Measurements from ENCODE around the gene HIBADH.

DNA sequence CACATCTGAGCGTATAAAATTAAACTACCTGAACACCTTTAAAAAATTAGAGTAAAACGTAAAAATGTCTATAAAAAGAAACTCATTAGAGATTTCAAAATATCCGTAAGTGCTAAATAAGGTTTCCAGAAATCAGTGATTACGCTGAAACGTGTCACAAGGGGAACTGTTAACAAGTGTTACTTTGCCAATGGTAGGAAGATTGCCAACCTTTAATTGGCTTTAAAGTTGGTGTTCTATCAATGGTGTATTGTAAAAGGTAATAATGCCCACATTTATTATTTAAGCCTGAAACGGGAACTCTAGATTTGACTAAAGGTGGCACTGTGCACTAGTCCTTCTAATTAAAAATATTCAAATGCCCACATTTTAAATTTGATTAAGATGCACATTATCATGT, 37.8 kb upstream of the HIBADH start:
- TF ChIP-seq CTCF (IDR thresholded peaks at IDR 0.05) (no peak), POLR2A (IDR thresholded peaks at IDR 0.05) (no peak)
